Measurements from ENCODE around the gene PACRG.
"Not testable (repeated sequence)": the region's sequence is repeated elsewhere in the genome, so short reads cannot be mapped to it uniquely, and the experiment has no call there.

The PACRG gene

GRCh38 chr6:162727322-162728182, at the start of gene PACRG, which contains the start of gene PRKN:
TSS of gene PACRG (plus strand) at chr6:162727974.
TSS of gene PRKN (minus strand) at chr6:162727766.
- Mint-ChIP-seq H3K9me3 (no peaks in the 10 kb centered on the region), H3K36me3 (no peaks in the 10 kb centered on the region), H3K27me3 (no peaks in the 10 kb centered on the region), H3K4me3 (peak within 1 kb of the TSS; percentile 100), H3K4me1 (peaks cover 8% of the 10 kb centered on the region), H3K27ac (peak within 1 kb of the TSS; percentile 97)
- DNase-seq (ENCODE audit: low spot score in 2 of 2) (peak; percentile 97 to 98), ATAC-seq (ENCODE audit: low read depth) (peak; percentile 88)

- not testable (repeated sequence) for H3K27ac Mint-ChIP-seq; H3K9me3 Mint-ChIP-seq; H3K4me1 Mint-ChIP-seq; H3K27me3 Mint-ChIP-seq; H3K36me3 Mint-ChIP-seq; DNase-seq (ENCODE audit: low spot score in 2 of 2); H3K4me3 Mint-ChIP-seq; ATAC-seq (ENCODE audit: low read depth)
These were observed 48.9 kb upstream of the PACRG start for GRCh38 chr6:162678896-162679295.

GRCh38 chr6:162679681-162680080, 48.1 kb upstream of the PACRG start:
- no peak overlapping the region for H3K27ac Mint-ChIP-seq
- no peak overlapping the region for H3K4me3 Mint-ChIP-seq
- peaks cover 5% of the 10 kb centered on the region for H3K9me3 Mint-ChIP-seq
- ATAC-seq (ENCODE audit: low read depth) (no peak), DNase-seq (ENCODE audit: low spot score in 2 of 2) (no peak)
- H3K27me3 Mint-ChIP-seq: no peaks in the 10 kb centered on the region
- H3K4me1 Mint-ChIP-seq: no peaks in the 10 kb centered on the region
- peaks cover 2% of the 10 kb centered on the region for H3K36me3 Mint-ChIP-seq

- Mint-ChIP-seq H3K9me3 (peaks cover 3% of the 10 kb centered on the region), H3K4me1 (no peaks in the 10 kb centered on the region), H3K27me3 (no peaks in the 10 kb centered on the region), H3K36me3 (peaks cover 2% of the 10 kb centered on the region), H3K27ac (no peak overlapping the region), H3K4me3 (no peak overlapping the region)
- no peak for DNase-seq (ENCODE audit: low spot score in 2 of 2)
- ATAC-seq (ENCODE audit: low read depth): no peak
These were observed 47.4 kb upstream of the PACRG start for GRCh38 chr6:162680367-162680766.

- no peaks in the 10 kb centered on the region for H3K4me1 Mint-ChIP-seq
- DNase-seq (ENCODE audit: low spot score in 2 of 2) (no peak), ATAC-seq (ENCODE audit: low read depth) (no peak)
- H3K36me3 Mint-ChIP-seq: peaks cover 2% of the 10 kb centered on the region
- H3K27me3 Mint-ChIP-seq: no peaks in the 10 kb centered on the region
- no peak overlapping the region for H3K27ac Mint-ChIP-seq
- H3K9me3 Mint-ChIP-seq: peaks cover 3% of the 10 kb centered on the region
- no peak overlapping the region for H3K4me3 Mint-ChIP-seq
These were observed 46.9 kb upstream of the PACRG start for GRCh38 chr6:162680871-162681270.

- H3K4me1 Mint-ChIP-seq: no peaks in the 10 kb centered on the region
- ATAC-seq (ENCODE audit: low read depth): no peak
- peaks cover 2% of the 10 kb centered on the region for H3K36me3 Mint-ChIP-seq
- no peak overlapping the region for H3K4me3 Mint-ChIP-seq
- DNase-seq (ENCODE audit: low spot score in 2 of 2): no peak
- no peak overlapping the region for H3K27ac Mint-ChIP-seq
- peaks cover 3% of the 10 kb centered on the region for H3K9me3 Mint-ChIP-seq
- H3K27me3 Mint-ChIP-seq: no peaks in the 10 kb centered on the region
These were observed 46.3 kb upstream of the PACRG start for GRCh38 chr6:162681447-162681846.

- Mint-ChIP-seq H3K36me3 (peaks cover 4% of the 10 kb centered on the region), H3K27me3 (no peaks in the 10 kb centered on the region), H3K4me3 (no peak overlapping the region), H3K4me1 (no peaks in the 10 kb centered on the region), H3K9me3 (peaks cover 3% of the 10 kb centered on the region), H3K27ac (no peak overlapping the region)
- ATAC-seq (ENCODE audit: low read depth) (no peak), DNase-seq (ENCODE audit: low spot score in 2 of 2) (no peak)
These were observed 44.6 kb upstream of the PACRG start for GRCh38 chr6:162683135-162683534.

GRCh38 chr6:162684052-162684451, 43.7 kb upstream of the PACRG start:
- Mint-ChIP-seq H3K9me3 (peaks cover 3% of the 10 kb centered on the region), H3K4me3 (no peak overlapping the region), H3K4me1 (no peaks in the 10 kb centered on the region), H3K27me3 (no peaks in the 10 kb centered on the region), H3K27ac (no peak overlapping the region), H3K36me3 (peaks cover 4% of the 10 kb centered on the region)
- DNase-seq (ENCODE audit: low spot score in 2 of 2) (no peak), ATAC-seq (ENCODE audit: low read depth) (no peak)

- H3K4me1 Mint-ChIP-seq: no peaks in the 10 kb centered on the region
- no peak overlapping the region for H3K4me3 Mint-ChIP-seq
- peaks cover 4% of the 10 kb centered on the region for H3K36me3 Mint-ChIP-seq
- H3K27me3 Mint-ChIP-seq: no peaks in the 10 kb centered on the region
- H3K27ac Mint-ChIP-seq: no peak overlapping the region
- ATAC-seq (ENCODE audit: low read depth) (no peak), DNase-seq (ENCODE audit: low spot score in 2 of 2) (no peak)
- H3K9me3 Mint-ChIP-seq: peaks cover 3% of the 10 kb centered on the region
These were observed 42.8 kb upstream of the PACRG start for GRCh38 chr6:162684961-162685360.

- H3K9me3 Mint-ChIP-seq: peaks cover 3% of the 10 kb centered on the region
- no peaks in the 10 kb centered on the region for H3K27me3 Mint-ChIP-seq
- ATAC-seq (ENCODE audit: low read depth) (no peak), DNase-seq (ENCODE audit: low spot score in 2 of 2) (no peak)
- H3K36me3 Mint-ChIP-seq: peaks cover 4% of the 10 kb centered on the region
- H3K4me1 Mint-ChIP-seq: peaks cover 4% of the 10 kb centered on the region
- H3K27ac Mint-ChIP-seq: no peak overlapping the region
- H3K4me3 Mint-ChIP-seq: no peak overlapping the region
These were observed 42.2 kb upstream of the PACRG start for GRCh38 chr6:162685586-162685985.

- Mint-ChIP-seq H3K36me3 (peaks cover 2% of the 10 kb centered on the region), H3K4me1 (peaks cover 4% of the 10 kb centered on the region), H3K27ac (no peak overlapping the region), H3K4me3 (no peak overlapping the region), H3K27me3 (no peaks in the 10 kb centered on the region), H3K9me3 (no peaks in the 10 kb centered on the region)
- ATAC-seq (ENCODE audit: low read depth): no peak
- no peak for DNase-seq (ENCODE audit: low spot score in 2 of 2)
These were observed 38.9 kb upstream of the PACRG start for GRCh38 chr6:162688751-162689345.

GRCh38 chr6:162690158-162690557, 37.6 kb upstream of the PACRG start:
- H3K27ac Mint-ChIP-seq: no peak overlapping the region
- H3K4me1 Mint-ChIP-seq: peaks cover 4% of the 10 kb centered on the region
- peaks cover 2% of the 10 kb centered on the region for H3K36me3 Mint-ChIP-seq
- DNase-seq (ENCODE audit: low spot score in 2 of 2): no peak
- no peaks in the 10 kb centered on the region for H3K9me3 Mint-ChIP-seq
- no peaks in the 10 kb centered on the region for H3K27me3 Mint-ChIP-seq
- no peak overlapping the region for H3K4me3 Mint-ChIP-seq
- no peak for ATAC-seq (ENCODE audit: low read depth)

GRCh38 chr6:162697872-162698403, 29.8 kb upstream of the PACRG start:
- no peak overlapping the region for H3K4me3 Mint-ChIP-seq
- no peaks in the 10 kb centered on the region for H3K36me3 Mint-ChIP-seq
- no peak overlapping the region for H3K27ac Mint-ChIP-seq
- H3K9me3 Mint-ChIP-seq: no peaks in the 10 kb centered on the region
- H3K4me1 Mint-ChIP-seq: peaks cover 3% of the 10 kb centered on the region
- ATAC-seq (ENCODE audit: low read depth): no peak
- H3K27me3 Mint-ChIP-seq: no peaks in the 10 kb centered on the region
- DNase-seq (ENCODE audit: low spot score in 2 of 2): no peak

GRCh38 chr6:162698440-162698839, 29.3 kb upstream of the PACRG start:
- no peak overlapping the region for H3K4me3 Mint-ChIP-seq
- H3K9me3 Mint-ChIP-seq: no peaks in the 10 kb centered on the region
- no peaks in the 10 kb centered on the region for H3K27me3 Mint-ChIP-seq
- H3K27ac Mint-ChIP-seq: no peak overlapping the region
- H3K4me1 Mint-ChIP-seq: peaks cover 3% of the 10 kb centered on the region
- no peak for DNase-seq (ENCODE audit: low spot score in 2 of 2)
- no peaks in the 10 kb centered on the region for H3K36me3 Mint-ChIP-seq
- ATAC-seq (ENCODE audit: low read depth): no peak

Measured in memory B cell (primary cell).